Effector CD4-positive, alpha-beta T cell (primary cell): ENCODE measurements around the gene MEGF11.

ENCODE experiments used
- DNase-seq: peaks from one replicate; pipeline ENCODE4 v3.0.0-alpha.2; 2020

Gene MEGF11

GRCh38 chr15:66214246-66214645 is 39.3 kb downstream of the MEGF11 start:
- no peak for DNase-seq

DNA sequence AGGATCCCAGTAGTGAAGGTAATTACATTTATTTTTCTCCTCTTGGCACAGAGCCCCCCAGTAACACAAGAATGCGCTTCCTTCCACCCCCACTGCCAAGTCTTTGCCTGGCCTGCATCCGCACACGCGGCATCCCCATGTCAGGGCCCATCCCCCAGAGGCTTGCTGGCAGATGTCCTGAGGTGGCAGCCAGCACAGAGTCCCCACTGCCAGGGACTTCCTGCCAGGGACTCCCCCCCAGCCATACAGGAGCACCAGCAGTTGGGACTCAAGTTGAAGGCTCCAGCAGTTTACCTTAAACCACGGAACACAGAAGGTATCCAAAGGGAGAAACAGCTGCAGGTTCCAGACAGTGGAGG is 41.0 kb downstream of the MEGF11 start:
- no peak for DNase-seq

- DNase-seq = no peak
Observed at GRCh38 chr15:66211670-66212562, 41.6 kb downstream of the MEGF11 start.

- no peak for DNase-seq
Observed at GRCh38 chr15:66210684-66211083, 42.9 kb downstream of the MEGF11 start.

DNA sequence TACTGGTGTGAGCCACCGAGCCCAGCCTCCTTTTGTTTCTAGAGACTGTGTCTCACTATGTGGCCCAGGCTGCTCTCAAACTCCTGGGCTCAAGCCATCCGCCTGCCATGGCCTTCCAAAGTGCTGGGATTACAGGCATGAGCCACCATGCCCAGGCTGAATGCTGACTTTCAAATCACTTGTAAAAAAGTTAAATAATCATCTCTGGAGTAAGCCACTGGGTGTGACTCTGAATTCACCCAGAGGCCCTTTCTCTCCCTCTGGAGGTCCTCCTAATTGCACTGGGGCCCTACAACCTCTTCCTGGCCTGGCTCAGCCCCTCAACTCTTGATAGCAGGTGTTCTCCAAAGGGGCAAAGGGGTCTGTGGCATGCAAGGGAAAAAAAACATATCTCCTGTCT is 54.8 kb downstream of the MEGF11 start:
- DNase-seq = no peak

DNA sequence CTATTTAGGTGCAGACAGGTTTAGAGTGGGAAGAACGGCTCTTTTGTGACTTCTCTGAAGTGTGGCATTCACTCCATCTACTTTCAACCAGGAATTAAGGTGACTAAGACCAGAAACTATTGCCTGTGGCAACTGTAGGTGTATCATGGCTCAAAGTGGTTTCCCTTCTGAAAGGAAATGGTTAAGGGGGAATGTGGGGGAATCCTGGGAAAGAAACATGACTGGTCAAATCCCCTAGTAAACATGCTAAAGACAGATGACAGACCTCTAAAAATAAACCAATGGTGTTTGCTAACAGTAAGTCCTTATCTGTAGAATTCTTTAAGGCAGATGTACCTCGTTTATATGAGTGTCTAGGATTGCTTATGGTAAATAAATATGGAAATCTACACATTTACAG is 56.9 kb downstream of the MEGF11 start:
- DNase-seq = no peak

GRCh38 chr15:66195621-66196230 is 57.8 kb downstream of the MEGF11 start:
- DNase-seq = no peak

GRCh38 chr15:66193066-66193465 is 60.5 kb downstream of the MEGF11 start:
- DNase-seq = no peak

DNA sequence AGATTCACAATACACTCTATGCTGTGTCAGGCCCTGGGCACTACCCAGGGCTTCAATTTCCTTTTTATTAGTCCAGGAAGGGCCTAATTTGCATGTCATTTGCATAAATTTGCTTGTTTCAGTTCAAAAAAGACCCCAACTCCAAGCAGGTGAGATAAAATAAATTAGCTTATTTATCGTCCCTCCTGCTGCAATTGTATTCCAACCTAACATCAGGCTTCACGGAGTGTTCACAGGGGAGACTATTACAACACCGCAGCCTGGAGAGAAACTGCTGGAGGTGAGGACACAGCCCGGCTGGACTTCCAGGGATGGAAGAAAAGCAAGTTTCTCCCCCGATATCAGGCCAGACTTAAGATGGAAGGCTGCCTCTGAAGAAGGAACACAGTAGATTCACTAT is 62.8 kb downstream of the MEGF11 start:
- DNase-seq = no peak

- no peak for DNase-seq
Observed at GRCh38 chr15:66189291-66189690, 64.3 kb downstream of the MEGF11 start.

GRCh38 chr15:66188464-66188863 is 65.1 kb downstream of the MEGF11 start:
- DNase-seq = no peak

GRCh38 chr15:66187271-66187670 is 66.3 kb downstream of the MEGF11 start:
- DNase-seq = no peak

- DNase-seq = no peak
Observed at GRCh38 chr15:66186049-66186825, 67.3 kb downstream of the MEGF11 start.

DNA sequence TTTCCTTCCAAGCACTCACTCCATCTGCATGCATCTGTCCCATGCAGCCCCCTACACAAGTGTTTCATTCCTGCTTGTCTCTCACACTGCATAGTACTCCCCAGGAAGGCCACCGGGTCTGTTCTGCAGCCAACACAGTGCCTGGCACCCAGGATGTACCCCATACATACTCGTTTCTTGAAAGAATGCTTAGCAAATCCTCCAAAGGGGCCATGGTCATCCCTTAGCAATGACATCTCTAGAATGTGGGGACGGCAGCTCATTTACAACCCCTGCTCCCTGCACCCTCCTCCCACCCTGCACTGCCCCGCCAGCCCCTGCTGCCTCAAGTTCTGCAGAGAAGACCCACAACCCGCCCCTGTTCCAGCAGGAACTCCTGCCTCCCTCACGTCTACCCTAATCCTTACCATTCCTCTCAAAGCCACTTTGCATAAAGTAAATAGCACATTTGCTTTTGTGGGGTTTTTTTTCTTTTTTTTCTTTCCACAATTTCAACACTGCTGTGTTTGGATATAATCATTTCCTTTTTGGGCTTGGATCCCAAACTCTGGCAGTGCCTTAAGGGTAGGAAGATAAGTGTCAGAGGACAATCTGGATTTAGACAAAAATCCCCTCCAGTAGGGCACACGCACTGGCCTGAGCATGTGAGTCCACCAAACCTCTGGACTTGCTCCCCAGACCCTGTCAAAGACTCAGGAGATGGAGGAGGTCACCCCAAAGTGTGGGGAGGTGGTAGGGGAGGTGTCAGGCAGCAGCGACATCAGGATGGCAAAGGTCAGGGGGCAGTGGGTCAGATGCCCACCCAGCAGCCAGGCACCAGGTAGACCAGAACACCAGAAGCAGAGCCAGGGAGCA is 68.4 kb downstream of the MEGF11 start:
- no peak for DNase-seq

DNA sequence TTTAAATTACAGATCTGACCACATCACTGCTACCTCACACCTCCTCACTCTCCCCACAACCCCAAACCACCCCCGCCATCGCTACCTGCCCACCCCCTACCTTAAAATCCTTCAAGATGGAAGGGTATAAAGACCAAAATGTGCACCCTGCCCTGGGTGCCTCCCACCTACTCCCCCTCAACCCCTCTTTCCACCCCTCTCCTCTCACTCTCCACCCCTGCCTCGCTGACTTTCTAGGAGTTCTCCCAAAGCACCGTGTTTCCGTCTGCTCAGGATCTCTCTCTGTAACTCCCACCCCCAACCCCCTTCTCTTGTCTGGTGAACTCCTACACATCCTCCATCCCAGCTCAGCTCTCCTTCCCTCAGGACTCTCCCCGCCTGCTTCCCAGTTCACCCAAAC is 69.1 kb downstream of the MEGF11 start:
- no peak for DNase-seq

DNA sequence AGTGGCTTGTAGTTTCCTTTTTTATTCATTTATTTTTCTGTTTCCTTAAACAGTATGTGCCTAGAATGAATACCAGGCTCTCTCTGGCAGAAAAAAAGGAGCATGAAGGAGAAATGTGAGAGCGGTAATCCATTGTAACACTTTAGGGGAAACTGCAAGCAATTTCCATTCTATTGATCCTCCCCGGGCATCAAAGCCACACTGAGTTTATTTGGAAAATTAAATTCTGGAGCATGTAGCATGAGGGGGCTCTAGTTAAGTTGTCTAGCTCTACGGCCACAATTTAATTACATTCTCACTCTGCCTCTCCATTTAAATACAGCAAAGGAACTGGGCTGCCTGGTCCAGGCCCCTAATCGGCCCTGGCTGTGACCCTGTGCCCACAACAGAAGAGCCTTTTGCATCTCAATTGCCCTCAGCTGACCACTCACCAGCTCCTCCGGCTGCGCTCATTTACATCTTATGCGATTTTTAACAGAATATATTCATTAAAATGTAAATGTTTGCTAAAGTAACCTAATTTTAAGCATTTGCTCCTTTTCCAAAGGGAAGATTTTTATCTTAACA is 72.9 kb downstream of the MEGF11 start:
- no peak for DNase-seq

GRCh38 chr15:66178531-66178910 is 75.0 kb downstream of the MEGF11 start:
- no peak for DNase-seq

DNA sequence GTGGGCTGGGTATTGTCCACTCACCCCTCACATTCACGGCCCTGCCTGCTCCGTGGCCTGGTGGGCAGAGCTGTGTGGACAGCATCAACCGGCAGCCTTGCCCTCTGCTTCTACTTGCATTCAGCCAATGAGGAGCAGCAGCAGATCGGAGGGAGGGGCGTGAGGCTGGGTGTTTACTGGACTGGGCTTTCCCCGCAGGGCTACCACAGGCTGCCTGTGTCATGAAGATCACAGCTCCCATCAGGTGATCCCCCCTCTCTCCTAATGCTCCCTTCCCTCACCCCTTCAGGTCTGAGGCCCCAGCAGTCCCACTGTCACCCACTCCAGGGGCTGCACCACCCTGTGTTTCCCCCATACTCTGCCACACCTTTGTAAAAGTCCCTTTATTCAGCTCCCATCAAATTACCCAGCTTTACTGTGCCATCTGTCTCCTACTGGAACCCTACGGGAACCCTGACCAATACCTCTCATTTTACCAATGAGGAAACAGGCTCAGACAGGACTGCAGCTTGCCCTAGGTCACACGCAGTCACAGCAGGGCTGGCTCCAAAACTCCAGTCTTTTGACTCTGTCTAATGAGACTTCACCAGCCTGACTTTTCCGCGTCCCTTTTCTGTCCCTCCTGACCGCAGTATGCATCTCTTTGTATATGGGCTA is 81.1 kb downstream of the MEGF11 start:
- no peak for DNase-seq

DNA sequence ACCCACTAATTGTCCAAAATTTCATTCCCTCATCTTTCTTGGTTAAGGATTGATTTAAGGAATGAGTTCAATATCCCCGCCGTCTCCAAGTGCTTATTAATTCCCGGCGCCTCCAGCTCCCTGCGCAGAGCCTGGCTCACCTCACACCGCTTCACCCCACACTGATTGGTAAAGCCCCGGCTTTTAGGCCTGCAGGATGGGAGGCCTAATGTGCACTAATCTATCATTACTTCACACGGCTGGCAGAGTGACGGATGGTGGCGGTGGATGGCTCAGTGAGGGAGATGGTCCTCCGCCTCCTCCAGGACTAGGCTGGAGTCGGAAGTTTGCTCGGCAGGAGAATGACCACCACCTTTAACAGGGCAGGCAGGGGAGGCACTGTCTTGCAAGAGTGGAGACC is 81.7 kb downstream of the MEGF11 start:
- DNase-seq = no peak

DNA sequence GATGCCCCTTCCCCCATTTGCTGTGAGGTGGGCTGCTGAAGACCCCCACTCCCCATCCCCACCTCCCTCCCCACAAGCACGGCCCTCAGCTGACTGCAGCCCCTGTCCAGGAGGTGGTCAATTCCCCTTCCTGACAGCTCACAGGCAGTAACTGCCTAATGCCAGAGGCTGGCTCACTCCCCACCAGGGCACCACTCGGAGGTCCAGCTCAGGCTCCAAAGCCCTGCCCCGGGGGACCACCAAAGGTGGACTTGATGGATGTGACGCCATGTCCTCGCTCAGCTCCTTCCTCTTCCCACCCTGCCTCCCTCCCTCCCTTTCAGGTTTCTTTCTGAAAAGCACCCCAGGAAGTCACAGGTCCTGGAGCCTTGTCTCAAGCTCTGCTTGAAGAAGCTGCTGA is 82.8 kb downstream of the MEGF11 start:
- DNase-seq = no peak

GRCh38 chr15:66170042-66170441 is 83.5 kb downstream of the MEGF11 start:
- DNase-seq = no peak

DNA sequence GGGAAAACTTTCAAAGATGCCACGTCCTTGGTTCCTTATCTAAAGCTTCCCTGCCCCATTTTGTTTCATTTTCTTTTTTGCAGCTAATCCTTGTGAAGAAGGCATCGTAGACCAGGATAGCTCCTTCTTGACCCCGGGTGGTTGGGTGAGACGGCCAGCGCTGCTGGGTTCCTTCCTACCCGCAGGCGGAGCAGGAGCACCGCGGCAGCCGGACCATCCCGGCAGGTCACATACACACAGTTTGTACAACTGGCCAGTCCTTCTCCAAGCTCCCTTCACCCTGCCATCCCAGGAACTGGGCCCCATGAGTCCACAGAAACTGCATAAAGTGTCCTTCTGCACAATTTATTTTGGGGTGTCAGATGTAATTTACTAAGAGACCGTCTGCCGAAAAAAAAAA is 83.9 kb downstream of the MEGF11 start:
- DNase-seq = no peak
